ENCODE measurements around the gene BACH2.

Gene BACH2

GRCh38 chr6:90123831-90124230 is 172.8 kb downstream of the BACH2 start:
- TF ChIP-seq SIN3A (IDR thresholded peaks at IDR 0.05; ENCODE audit: borderline replicate concordance, insufficient read depth, low read length): no peak
- TF ChIP-seq REST (IDR thresholded peaks at IDR 0.05; ENCODE audit: insufficient read depth in 1 of 2, low read depth in 2 of 2, low read length in 2 of 2): no peak
- TF ChIP-seq POLR2AphosphoS5 (IDR thresholded peaks at IDR 0.05; ENCODE audit: low read depth, low read length): no peak
- no peak for TF ChIP-seq TAF1 (IDR thresholded peaks at IDR 0.05; ENCODE audit: borderline replicate concordance, insufficient read depth, low read length)
- TF ChIP-seq FOXP2 (optimal IDR thresholded peaks at IDR 0.05; ENCODE audit: borderline replicate concordance, extremely low read depth, extremely low read length, insufficient read depth): no peak

- TF ChIP-seq REST (IDR thresholded peaks at IDR 0.05; ENCODE audit: insufficient read depth in 1 of 2, low read depth in 2 of 2, low read length in 2 of 2) (no peak), FOXP2 (optimal IDR thresholded peaks at IDR 0.05; ENCODE audit: borderline replicate concordance, extremely low read depth, extremely low read length, insufficient read depth) (no peak), POLR2AphosphoS5 (IDR thresholded peaks at IDR 0.05; ENCODE audit: low read depth, low read length) (no peak), TAF1 (IDR thresholded peaks at IDR 0.05; ENCODE audit: borderline replicate concordance, insufficient read depth, low read length) (no peak), SIN3A (IDR thresholded peaks at IDR 0.05; ENCODE audit: borderline replicate concordance, insufficient read depth, low read length) (no peak)
Measured at GRCh38 chr6:90121982-90122381, 174.7 kb downstream of the BACH2 start.

GRCh38 chr6:90120327-90120726 is 176.3 kb downstream of the BACH2 start:
- TF ChIP-seq TAF1 (IDR thresholded peaks at IDR 0.05; ENCODE audit: borderline replicate concordance, insufficient read depth, low read length): no peak
- no peak for TF ChIP-seq SIN3A (IDR thresholded peaks at IDR 0.05; ENCODE audit: borderline replicate concordance, insufficient read depth, low read length)

GRCh38 chr6:90119618-90120017 is 177.0 kb downstream of the BACH2 start:
- TF ChIP-seq REST (IDR thresholded peaks at IDR 0.05; ENCODE audit: insufficient read depth in 1 of 2, low read depth in 2 of 2, low read length in 2 of 2): no peak
- no peak for TF ChIP-seq POLR2AphosphoS5 (IDR thresholded peaks at IDR 0.05; ENCODE audit: low read depth, low read length)
- no peak for TF ChIP-seq FOXP2 (optimal IDR thresholded peaks at IDR 0.05; ENCODE audit: borderline replicate concordance, extremely low read depth, extremely low read length, insufficient read depth)
- no peak for TF ChIP-seq SIN3A (IDR thresholded peaks at IDR 0.05; ENCODE audit: borderline replicate concordance, insufficient read depth, low read length)
- no peak for TF ChIP-seq TAF1 (IDR thresholded peaks at IDR 0.05; ENCODE audit: borderline replicate concordance, insufficient read depth, low read length)

- no peak for TF ChIP-seq TAF1 (IDR thresholded peaks at IDR 0.05; ENCODE audit: borderline replicate concordance, insufficient read depth, low read length)
- no peak for TF ChIP-seq REST (IDR thresholded peaks at IDR 0.05; ENCODE audit: insufficient read depth in 1 of 2, low read depth in 2 of 2, low read length in 2 of 2)
- TF ChIP-seq POLR2AphosphoS5 (IDR thresholded peaks at IDR 0.05; ENCODE audit: low read depth, low read length): no peak
- no peak for TF ChIP-seq SIN3A (IDR thresholded peaks at IDR 0.05; ENCODE audit: borderline replicate concordance, insufficient read depth, low read length)
- no peak for TF ChIP-seq FOXP2 (optimal IDR thresholded peaks at IDR 0.05; ENCODE audit: borderline replicate concordance, extremely low read depth, extremely low read length, insufficient read depth)
Measured at GRCh38 chr6:90118581-90118980, 178.1 kb downstream of the BACH2 start.

Measured in PFSK-1 (cell line).